Ascending aorta (tissue), 2 donors: ENCODE results near the gene ATP9B. TPM values are rescaled to one million over a fixed set of nuclear protein-coding genes. Genes with fewer than 3 reads are reported as not detected.

Experiments used
- DNase-seq, 2 donors: peaks; one replicate each; pipeline ENCODE4 v3.0.0-alpha.2; 2019; ENCODE audit warnings: low spot score in 2 of 2
- H3K27ac ChIP-seq, 2 donors: fragments of 200-600 bp; sonication (generic); one replicate each; pipeline ENCODE4 v1.5.1; 2016 to 2017; ENCODE audit warnings: mild to moderate bottlenecking in 1 of 2
- H3K27me3 ChIP-seq: fragments of 200-600 bp; sonication (generic); one replicate; pipeline ENCODE4 v1.5.1; 2017
- H3K36me3 ChIP-seq, 2 donors: fragments of 200-600 bp; sonication (generic); one replicate each; pipeline ENCODE4 v1.5.1; 2016
- H3K4me1 ChIP-seq, 2 donors: fragments of 200-600 bp; sonication (generic); one replicate each; pipeline ENCODE4 v1.5.1; 2016 to 2017; ENCODE audit warnings: mild to moderate bottlenecking in 1 of 2
- H3K4me3 ChIP-seq, 2 donors: fragments of 200-600 bp; sonication (generic); one replicate each; pipeline ENCODE4 v1.5.1; 2016 to 2017; ENCODE audit warnings: mild to moderate bottlenecking in 1 of 2
- H3K9me3 ChIP-seq, 2 donors: fragments of 200-600 bp; sonication (generic); one replicate each; pipeline ENCODE4 v1.5.1; 2016
- CTCF ChIP-seq, 3 experiments: fragments of 200-600 bp in 2 of 3; fragments of 450-650 bp in 1 of 3; sonication (generic) in 2 of 3; IDR thresholded peaks; one replicate each; pipeline ENCODE4 v1.5.1; 2016 to 2019; ENCODE audit warnings: antibody characterized with exemption in 3 of 3, mild to moderate bottlenecking in 1 of 3, moderate library complexity in 1 of 3
- intact Hi-C: fragments of 100-400 bp; cut with DNase I; formaldehyde crosslinking; loops from one replicate; pipeline ENCODE4 v1.15.1; 2023
- total RNA-seq: library from RNA; depleted of rRNA; stranded (reverse); fragments of >200 nt; gene quantifications from one replicate; pipeline ENCODE4 v1.1.0, GENCODE V29; 2016

ATP9B gene
- total RNA-seq, 1 donor from 2014 or later, result 14.4 TPM

GRCh38 chr18:79395761-79396404, 326.7 kb downstream of the ATP9B start, which contains the start of gene NFATC1:
NFATC1 (plus strand) TSS chr18:79395930; CDS start chr18:79396225, 295 bp downstream.
- Histone ChIP-seq H3K4me1 (peaks cover 9 to 17% of the 10 kb centered on the region in 2 donors), H3K27me3 (no peaks in the 10 kb centered on the region)

GRCh38 chr18:79396431-79397246, 327.4 kb downstream of the ATP9B start:
- intact Hi-C loops, result loop anchor here (5.0 to 10.0 kb wide), 4 partner anchors 329 to 708 kb away; partner anchors contain the start of genes ADNP2, ATP9B, RBFA and TXNL4A
- no peaks in the 10 kb centered on the region for H3K27me3 ChIP-seq
- H3K27ac ChIP-seq, result peak overlapping the region; percentile 91 to 99
- peak in 1 of 3 experiments; percentile 41 for TF ChIP-seq CTCF (IDR thresholded peaks at IDR 0.05)
- H3K9me3 ChIP-seq, result no peaks in the 10 kb centered on the region
- H3K36me3 ChIP-seq, result no peaks in the 10 kb centered on the region
- H3K4me1 ChIP-seq, result peaks cover 9 to 17% of the 10 kb centered on the region in 2 donors
- DNase-seq, result no peak
- H3K4me3 ChIP-seq, result peak overlapping the region; percentile 64 to 92

More at GRCh38 chr18:79395761-79396404, 326.7 kb downstream of the ATP9B start, which contains the start of gene NFATC1:
- H3K36me3 ChIP-seq, result no peaks in the 10 kb centered on the region
- intact Hi-C loops, result loop anchor here (1.0 to 10.0 kb wide), 5 partner anchors 283 to 709 kb away; partner anchors contain the start of genes ADNP2, ATP9B, CTDP1 and RBFA
- H3K27ac ChIP-seq, result peak within 1 kb of the TSS; percentile 98 to 99
- peak within 1 kb of the TSS; percentile 77 to 92 for H3K4me3 ChIP-seq
- TF ChIP-seq CTCF (IDR thresholded peaks at IDR 0.05), result no peak
- peak in 1 of 2 donors; percentile 94 for DNase-seq
- H3K9me3 ChIP-seq, result no peaks in the 10 kb centered on the region

GRCh38 chr18:79397247-79397829, 328.1 kb downstream of the ATP9B start:
- no peak overlapping the region for H3K27ac ChIP-seq
- intact Hi-C loops, result loop anchor here (5.0 to 10.0 kb wide), 4 partner anchors 330 to 707 kb away; partner anchors contain the start of genes ADNP2, ATP9B, RBFA and TXNL4A
- DNase-seq, result no peak
- H3K36me3 ChIP-seq, result no peaks in the 10 kb centered on the region
- no peak for TF ChIP-seq CTCF (IDR thresholded peaks at IDR 0.05)
- H3K9me3 ChIP-seq, result no peaks in the 10 kb centered on the region
- H3K4me3 ChIP-seq, result peak overlapping the region; percentile 64 to 92
- H3K27me3 ChIP-seq, result no peaks in the 10 kb centered on the region
- peaks cover 9 to 17% of the 10 kb centered on the region in 2 donors for H3K4me1 ChIP-seq

GRCh38 chr18:79397830-79398761, 328.9 kb downstream of the ATP9B start:
- no peak for TF ChIP-seq CTCF (IDR thresholded peaks at IDR 0.05)
- peaks cover 9 to 17% of the 10 kb centered on the region in 2 donors for H3K4me1 ChIP-seq

More at GRCh38 chr18:79397830-79398761, 328.9 kb downstream of the ATP9B start:
- no peak for DNase-seq
- H3K4me3 ChIP-seq, result no peak overlapping the region
- no peak overlapping the region for H3K27ac ChIP-seq
- H3K9me3 ChIP-seq, result no peaks in the 10 kb centered on the region
- intact Hi-C loops, result loop anchor here (5.0 to 10.0 kb wide), 4 partner anchors 331 to 707 kb away; partner anchors contain the start of genes ADNP2, ATP9B, RBFA and TXNL4A
- H3K36me3 ChIP-seq, result no peaks in the 10 kb centered on the region
- no peaks in the 10 kb centered on the region for H3K27me3 ChIP-seq
